RWPE1 (cell line): ENCODE measurements around the gene CHKA.

Experiments
- CTCF ChIA-PET: fragments of 350-600 bp; sonication (Branson Sonifier 250); formaldehyde crosslinking; extraction: SDS; loops from one replicate; lab custom pipeline; 2021; lab: Yijun Ruan, JAX
- POLR2A ChIA-PET: fragments of 400-600 bp; formaldehyde crosslinking; extraction: SDS; loops from one replicate; lab custom pipeline; 2020; ENCODE audit warnings: antibody characterized with exemption; ENCODE audit not compliant: low non-redundant PET; lab: Yijun Ruan, JAX
- DNase-seq: peaks from one replicate; pipeline ENCODE4 v3.0.0; 2012; ENCODE audit warnings: low spot score
- H3K27ac ChIP-seq: fragments of 450-650 bp; 2 replicates; pipeline ENCODE4 v1.5.1; 2017
- CTCF ChIP-seq: fragments of 450-650 bp; conservative IDR thresholded peaks from 2 replicates; pipeline ENCODE4 v1.5.1; 2017; ENCODE audit warnings: low read depth, mild to moderate bottlenecking

CHKA gene

GRCh38 chr11:68038226-68038717, 82.9 kb downstream of the CHKA start:
- ChIA-PET CTCF (no interaction called here), POLR2A (interaction anchor here (0.5 to 0.6 kb wide), 2 partner anchors 23 to 169 kb away, joined by 3 to 5 read pairs; no protein-coding TSS in a partner anchor)
- TF ChIP-seq CTCF, result no peak
- DNase-seq, result no peak
- H3K27ac ChIP-seq, result peak overlapping the region; percentile 81

- peak overlapping the region; percentile 81 for H3K27ac ChIP-seq
- no peak for DNase-seq
- ChIA-PET CTCF (no interaction called here), POLR2A (interaction anchor here (0.5 to 0.6 kb wide), 2 partner anchors 23 to 170 kb away, joined by 3 to 5 read pairs; no protein-coding TSS in a partner anchor)
- no peak for TF ChIP-seq CTCF
Observed at GRCh38 chr11:68037411-68038225, 83.6 kb downstream of the CHKA start.

GRCh38 chr11:68036717-68037239, 84.4 kb downstream of the CHKA start:
- CTCF ChIA-PET, result no interaction called here
- peak overlapping the region; percentile 81 for H3K27ac ChIP-seq
- no peak for TF ChIP-seq CTCF
- POLR2A ChIA-PET, result no interaction called here
- no peak for DNase-seq

DNA sequence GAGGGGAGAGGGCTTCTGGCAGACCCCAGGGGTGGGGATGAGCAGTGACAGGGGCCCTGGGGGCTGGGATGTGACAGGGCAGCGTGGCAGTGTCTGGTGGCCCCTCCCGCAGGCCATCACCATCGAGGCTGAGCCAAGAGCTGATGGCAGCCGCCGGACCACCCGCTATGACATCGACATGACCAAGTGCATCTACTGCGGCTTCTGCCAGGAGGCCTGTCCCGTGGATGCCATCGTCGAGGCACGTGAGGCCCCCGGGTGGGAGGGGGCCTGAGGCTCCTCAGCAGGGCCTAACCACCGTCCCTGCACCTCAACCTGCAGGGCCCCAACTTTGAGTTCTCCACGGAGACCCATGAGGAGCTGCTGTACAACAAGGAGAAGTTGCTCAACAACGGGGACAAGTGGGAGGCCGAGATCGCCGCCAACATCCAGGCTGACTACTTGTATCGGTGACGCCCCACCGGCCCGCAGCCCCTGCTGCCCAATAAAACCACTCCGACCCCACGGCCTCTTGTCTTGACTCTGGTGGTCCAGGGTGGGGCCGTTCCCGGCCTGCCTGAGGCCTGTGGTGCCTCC, 85.0 kb downstream of the CHKA start:
- ChIA-PET POLR2A (no interaction called here), CTCF (interaction anchor here (1.1 kb wide), 1 partner anchor 16 kb away, joined by 3 read pairs; no protein-coding TSS in a partner anchor)
- no peak for TF ChIP-seq CTCF
- peak overlapping the region; percentile 81 for H3K27ac ChIP-seq
- DNase-seq, result no peak

- H3K27ac ChIP-seq, result peak overlapping the region; percentile 81
- ChIA-PET POLR2A (no interaction called here), CTCF (interaction anchor here (0.6 to 1.1 kb wide), 2 partner anchors 15 to 653 kb away, joined by 3 to 5 read pairs; no protein-coding TSS in a partner anchor)
- no peak for DNase-seq
- TF ChIP-seq CTCF, result no peak
Observed at GRCh38 chr11:68035266-68035876, 85.8 kb downstream of the CHKA start.

DNA sequence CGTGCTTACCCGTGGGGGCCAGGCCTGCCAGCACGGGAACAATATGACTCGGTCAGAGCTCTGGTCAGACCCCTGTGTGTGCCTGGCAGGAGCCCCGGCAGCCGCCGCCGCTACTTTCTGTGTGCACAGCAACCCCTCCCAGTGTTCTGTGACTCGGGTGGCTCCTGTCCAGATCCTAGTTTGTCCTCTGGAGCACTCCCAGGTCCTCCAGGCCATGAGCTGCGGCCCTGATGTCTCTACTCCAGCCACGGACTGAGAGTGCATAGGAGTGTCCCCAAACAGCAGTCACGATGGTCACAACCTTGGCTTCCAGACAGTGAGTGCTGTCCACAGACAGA, 87.5 kb downstream of the CHKA start:
- peak overlapping the region; percentile 82 for H3K27ac ChIP-seq
- ChIA-PET CTCF (no interaction called here), POLR2A (no interaction called here)
- TF ChIP-seq CTCF, result no peak
- no peak for DNase-seq
